ENCODE measurements around the gene LRRC42.
"Not testable (repeated sequence)": the region's sequence is repeated elsewhere in the genome, so short reads cannot be mapped to it uniquely, and the experiment has no call there.

LRRC42 gene

DNA sequence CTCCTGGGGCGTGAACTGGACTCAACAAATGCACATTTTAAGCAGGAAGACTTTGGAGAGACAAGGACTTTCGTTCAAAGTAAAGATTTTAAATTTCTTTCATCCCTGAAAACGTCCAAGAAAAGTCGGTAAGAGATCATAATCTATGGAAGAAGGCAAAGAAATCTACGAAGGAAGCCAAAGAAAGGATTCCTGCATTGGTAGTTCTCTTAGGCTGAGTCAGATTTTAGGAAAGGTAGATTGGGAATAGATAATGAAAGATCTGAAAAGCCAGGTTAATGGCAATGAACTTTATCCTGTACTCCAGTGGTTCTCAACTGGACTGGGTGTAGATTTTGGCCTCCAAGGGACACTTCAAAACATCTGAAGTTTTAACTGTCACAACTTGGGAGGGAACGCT lies 3.1 kb upstream of the LRRC42 start:
- no peak for DNase-seq

- no peak for DNase-seq
Observed at GRCh38 chr1:53943490-53944043, 2.6 kb upstream of the LRRC42 start.

- DNase-seq = no peak
Observed at GRCh38 chr1:53944469-53945182, 1.5 kb upstream of the LRRC42 start.

DNA sequence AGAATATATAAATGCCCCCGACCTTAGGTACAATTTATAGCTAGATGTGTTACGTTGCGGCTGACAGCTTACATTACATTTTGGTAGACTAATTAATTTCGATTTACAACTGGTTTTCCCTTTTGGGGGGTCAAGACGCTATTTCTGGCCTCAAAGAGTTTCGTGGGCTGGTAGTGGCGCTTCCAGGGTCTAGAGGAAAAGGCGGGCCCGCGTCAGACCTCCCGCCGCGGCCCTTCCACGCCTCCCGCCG lies 1.0 kb upstream of the LRRC42 start:
- no peak for DNase-seq

- peak; percentile 96 for DNase-seq
Observed at GRCh38 chr1:53945433-53946251, 508 bp upstream of the LRRC42 start, which contains the start of gene IFT25. Gene IFT25, minus strand, starts transcription at chr1:53945699. Its CDS starts 5,617 bp downstream, at chr1:53940082.

GRCh38 chr1:53947172-53947907 lies 1.2 kb downstream of the LRRC42 start:
- no peak for DNase-seq

DNA sequence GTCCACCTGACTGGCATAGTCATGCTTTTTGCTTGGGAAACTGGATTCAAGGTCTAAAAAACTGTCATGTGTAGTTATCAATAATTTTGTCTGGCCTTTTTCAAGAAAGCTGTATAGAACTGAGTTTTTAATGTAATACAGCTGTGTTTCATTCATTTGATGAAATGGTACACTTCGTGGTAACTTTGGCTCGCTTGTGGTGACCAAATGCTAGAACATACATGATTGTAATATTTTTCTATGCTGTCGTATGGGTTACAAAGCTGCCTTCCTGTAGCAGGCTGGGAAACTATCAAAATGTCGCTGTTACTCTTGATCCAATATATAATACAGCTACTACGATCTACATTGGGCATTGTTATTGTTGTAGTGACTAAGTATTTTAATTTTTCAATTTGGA lies 2.1 kb downstream of the LRRC42 start:
- DNase-seq = no peak

DNA sequence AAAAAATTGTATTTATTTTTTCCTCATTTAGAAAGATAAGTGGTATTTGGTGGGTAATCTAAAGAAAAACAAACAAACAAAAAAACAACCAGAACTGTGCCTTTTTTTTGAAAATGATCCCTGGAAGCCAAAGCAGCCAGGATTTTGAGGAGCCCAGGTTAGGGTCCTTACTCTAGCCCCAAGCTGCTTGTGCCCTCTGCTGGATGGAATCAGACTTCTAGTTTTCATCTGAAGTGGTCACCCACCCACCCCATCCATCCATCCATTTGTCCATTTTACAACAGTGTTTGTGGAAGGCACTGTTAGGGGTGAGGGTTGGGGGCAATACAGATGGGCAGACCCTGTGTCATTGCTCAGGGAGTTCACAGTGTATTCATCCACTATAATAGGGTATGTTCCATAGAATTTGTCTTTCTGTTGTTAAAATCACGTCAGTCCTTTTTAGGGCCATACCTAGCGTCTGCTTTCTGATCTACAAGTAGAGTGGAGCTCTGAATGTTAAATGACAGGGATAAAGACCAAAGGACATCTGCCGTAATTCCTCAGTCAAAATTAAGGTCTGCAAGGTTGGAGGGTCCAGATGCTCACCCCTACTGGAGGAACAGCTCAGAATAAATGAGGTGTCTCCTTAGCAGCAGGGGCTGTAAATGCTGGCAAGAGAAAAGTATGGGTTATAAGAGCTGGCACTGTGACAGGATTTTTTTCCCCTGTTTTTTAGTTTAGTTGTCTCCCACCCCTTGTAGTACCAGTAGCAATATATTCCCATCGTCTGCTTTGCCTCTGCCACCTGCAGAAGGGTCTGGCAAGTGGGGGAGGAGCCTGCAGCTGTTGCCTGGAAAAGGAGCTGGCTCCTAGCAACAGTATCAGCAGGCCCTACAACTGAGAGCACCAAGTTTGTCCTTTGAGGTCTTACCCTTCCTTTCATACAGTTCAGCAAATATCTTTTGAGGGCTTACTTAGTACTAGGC lies 3.2 kb downstream of the LRRC42 start:
- peak; percentile 46 for DNase-seq

DNA sequence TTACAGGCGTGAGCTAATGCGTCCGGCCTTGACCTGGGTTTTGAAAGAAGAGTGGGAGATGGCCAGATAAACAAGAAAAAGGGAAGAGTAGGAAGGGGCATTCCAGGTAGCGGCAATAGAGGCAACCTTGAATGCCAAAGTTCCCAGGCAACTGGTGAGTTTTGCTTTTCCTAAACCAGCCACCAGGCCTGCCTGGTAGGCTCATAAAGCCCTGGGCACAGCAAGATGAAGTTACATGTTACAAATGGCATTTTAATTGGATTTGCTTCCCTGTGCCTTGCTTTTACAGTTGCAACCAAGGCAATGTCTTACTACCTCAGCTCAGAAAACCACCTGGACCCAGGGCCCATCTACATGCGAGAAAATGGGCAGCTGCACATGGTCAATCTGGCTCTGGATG lies 5.5 kb downstream of the LRRC42 start:
- DNase-seq = no peak

GRCh38 chr1:53954128-53954527 lies 8.0 kb downstream of the LRRC42 start:
- DNase-seq = no peak

DNA sequence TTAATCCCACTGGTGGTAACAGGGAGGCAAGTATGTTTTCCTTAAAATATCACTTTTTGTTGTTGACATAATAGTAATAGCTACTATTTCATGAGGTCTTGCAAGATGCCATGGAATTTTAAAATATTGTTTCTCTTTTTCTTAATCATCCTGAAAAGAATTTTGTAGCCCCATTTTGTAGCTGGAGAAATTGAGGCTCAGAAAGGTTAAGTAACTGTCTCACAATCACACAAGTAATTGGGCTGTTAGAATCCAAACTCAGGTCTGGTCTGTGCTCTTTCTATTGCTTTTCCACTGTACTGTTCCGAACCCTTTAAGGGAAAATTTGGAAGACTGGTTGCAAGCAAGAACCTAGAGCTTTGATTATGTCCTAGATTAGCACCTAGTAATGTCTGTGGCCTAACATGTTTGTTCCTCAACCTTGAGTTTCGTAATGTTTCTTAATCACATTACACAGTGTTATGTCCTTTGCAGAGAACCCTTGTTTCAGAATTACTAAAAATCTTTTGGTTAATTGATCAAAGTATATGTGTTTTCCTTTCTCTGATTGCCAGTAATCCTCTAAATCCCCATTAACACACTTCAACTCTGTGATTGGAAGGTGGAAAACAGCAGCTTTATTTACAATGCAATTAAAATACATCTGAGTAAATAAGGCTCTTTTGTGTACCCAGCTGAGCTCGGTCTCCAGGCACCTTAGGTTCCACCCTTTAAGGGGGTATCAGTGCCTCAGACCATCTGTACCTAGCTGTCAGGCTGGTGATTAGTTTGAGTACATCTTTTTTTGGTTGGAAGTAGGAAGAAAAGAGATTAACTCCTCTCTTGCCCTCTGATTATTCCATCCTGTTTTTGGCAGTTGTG lies 10.4 kb downstream of the LRRC42 start:
- DNase-seq = no peak

GRCh38 chr1:53957194-53957818 lies 11.2 kb downstream of the LRRC42 start:
- DNase-seq = peak; percentile 63

DNA sequence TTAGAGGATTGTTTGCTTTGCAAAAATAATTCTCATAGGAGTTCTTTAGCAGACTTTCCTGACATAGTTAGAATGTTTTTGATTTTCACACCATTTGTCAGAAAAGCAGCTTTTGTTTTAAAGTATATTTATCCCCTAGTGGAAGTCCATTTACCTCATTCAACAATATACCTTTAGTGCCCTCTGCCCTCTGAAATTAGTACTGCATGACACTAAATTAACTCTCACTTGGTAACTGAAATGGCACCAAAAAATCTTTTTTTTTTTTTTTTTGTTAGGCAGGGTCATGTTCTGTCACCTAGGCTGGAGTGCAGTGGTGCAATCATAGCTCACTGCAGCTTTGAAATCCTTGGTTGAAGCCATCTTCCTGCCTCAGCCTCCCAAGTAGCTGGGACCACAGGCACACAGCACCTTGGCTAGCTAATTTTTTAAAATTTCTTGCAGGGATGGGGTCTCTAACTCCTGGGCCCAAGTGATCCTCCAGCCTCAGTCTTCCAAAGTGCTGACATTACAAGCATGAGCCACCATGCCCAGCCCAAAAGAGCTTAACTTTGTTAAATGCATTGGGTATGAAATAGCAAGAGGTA lies 13.6 kb downstream of the LRRC42 start:
- peak; percentile 28 for DNase-seq

GRCh38 chr1:53962395-53962794 lies 16.2 kb downstream of the LRRC42 start:
- no peak for DNase-seq

- no peak for DNase-seq
Observed at GRCh38 chr1:53963460-53963859, 17.3 kb downstream of the LRRC42 start.

GRCh38 chr1:53964109-53964508 lies 18.0 kb downstream of the LRRC42 start:
- no peak for DNase-seq

DNA sequence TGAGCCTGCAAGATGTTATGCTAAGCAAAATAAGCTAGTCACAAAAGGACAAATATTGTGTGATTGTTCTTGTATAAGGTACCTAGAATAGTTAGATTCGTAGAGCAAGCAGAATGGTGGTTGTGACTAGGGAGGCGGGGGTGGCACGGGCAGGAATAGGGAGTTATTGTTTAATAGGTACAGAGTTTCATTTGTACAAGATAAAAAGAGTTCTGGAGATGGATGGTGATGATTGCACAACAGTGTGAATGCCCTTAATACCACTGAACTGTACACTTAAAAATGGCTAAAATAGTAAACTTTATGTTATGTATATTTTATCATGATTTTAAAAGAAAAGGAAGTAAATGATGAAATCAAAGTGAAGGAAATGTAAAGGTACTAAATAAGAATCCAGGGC lies 20.6 kb downstream of the LRRC42 start:
- DNase-seq = no peak

DNA sequence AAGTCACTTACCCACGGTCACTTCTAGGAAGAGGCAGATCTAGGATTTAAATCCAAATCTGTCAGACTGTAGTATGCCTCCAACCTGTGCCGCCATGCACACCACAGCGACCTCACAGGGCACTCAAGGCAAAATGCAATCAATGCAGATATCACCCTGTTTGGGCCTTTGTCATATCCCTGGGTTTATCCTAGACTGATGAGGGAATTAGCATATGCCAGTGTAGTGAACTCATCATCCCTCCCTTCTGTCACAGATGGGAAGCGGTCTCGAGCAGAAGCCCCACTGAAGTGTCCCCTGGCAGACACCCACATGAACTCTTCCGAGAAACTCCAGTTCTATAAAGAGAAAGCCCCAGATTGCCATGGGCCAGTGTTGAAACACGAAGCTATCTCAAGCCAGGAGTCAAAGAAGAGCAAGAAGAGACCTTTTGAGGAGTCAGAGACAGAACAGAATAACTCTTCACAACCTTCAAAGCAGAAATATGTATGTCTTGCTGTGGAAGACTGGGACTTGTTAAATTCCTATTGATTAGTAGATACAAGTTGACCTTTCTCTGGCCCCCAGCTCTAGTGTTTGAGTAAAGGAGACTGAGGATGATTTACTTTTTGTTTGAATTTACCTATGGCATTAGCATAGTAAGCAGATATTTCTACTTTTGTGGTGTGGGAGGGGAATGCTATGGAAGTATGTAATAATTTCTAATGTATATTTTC lies 21.4 kb downstream of the LRRC42 start:
- DNase-seq = no peak

- DNase-seq = no peak
Observed at GRCh38 chr1:53968125-53968513, 22.0 kb downstream of the LRRC42 start.

GRCh38 chr1:53969323-53969722 lies 23.2 kb downstream of the LRRC42 start:
- DNase-seq = not testable (repeated sequence)

Measured in fibroblast of skin of right quadriceps (primary cell).